GM06990 (cell line): ENCODE data around the gene PKHD1.

Experiments
- DNase-seq: peaks from one replicate; pipeline ENCODE4 v3.0.0-alpha.2; 2011; ENCODE audit not compliant: insufficient read length; ENCODE audit errors: extremely low read depth
- H3K27me3 ChIP-seq: replicated peaks from 2 replicates; pipeline ENCODE4 v1.6.0; 2011; ENCODE audit warnings: low read length; ENCODE audit not compliant: control insufficient read depth, insufficient read depth
- H3K36me3 ChIP-seq: 2 replicates; pipeline ENCODE4 v1.5.1; 2011; ENCODE audit warnings: low read length; ENCODE audit not compliant: control insufficient read depth, insufficient read depth
- H3K4me3 ChIP-seq: replicated peaks from 2 replicates; pipeline ENCODE4 v1.5.1; 2011; ENCODE audit warnings: low read depth, mild to moderate bottlenecking, control low read depth, low read length
- TF ChIP-seq, protein P1 (sequence below): IDR thresholded peaks from 2 replicates; pipeline ENCODE4 v1.5.1; 2011; ENCODE audit warnings: low read length, control low read depth, mild to moderate bottlenecking, inconsistent platforms; ENCODE audit not compliant: insufficient read depth, poor library complexity, severe bottlenecking

Gene PKHD1

DNA sequence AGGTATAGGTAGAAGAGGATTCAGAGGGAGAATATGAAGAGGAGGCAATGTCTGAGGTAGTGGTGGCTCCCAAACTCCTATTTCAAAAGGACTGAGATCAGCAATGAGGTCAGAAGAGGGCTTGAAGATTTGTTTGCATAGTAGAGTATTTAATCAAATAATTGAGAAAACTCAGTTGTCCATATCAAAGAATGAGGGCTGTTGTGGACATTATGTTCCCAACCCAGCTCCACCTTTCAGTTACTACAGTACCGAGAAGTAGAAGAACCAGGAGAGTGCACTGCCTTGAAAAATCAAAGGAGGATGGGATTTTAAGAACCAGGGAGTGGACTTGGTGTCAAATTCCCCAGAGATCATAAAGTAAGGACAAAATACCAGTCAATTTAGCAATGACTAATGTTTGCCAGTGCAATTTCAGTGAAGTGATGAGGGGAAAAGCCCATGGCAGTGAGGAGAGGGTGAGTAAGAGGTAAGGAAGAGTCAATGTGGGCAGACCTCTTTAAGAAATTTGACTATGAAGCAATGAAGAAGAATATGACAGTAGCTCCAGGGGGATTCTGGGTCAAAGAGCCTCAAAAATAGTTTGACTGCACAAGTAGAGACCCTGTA lies 382.4 kb downstream of the PKHD1 start:
- TF ChIP-seq, protein P1, sequence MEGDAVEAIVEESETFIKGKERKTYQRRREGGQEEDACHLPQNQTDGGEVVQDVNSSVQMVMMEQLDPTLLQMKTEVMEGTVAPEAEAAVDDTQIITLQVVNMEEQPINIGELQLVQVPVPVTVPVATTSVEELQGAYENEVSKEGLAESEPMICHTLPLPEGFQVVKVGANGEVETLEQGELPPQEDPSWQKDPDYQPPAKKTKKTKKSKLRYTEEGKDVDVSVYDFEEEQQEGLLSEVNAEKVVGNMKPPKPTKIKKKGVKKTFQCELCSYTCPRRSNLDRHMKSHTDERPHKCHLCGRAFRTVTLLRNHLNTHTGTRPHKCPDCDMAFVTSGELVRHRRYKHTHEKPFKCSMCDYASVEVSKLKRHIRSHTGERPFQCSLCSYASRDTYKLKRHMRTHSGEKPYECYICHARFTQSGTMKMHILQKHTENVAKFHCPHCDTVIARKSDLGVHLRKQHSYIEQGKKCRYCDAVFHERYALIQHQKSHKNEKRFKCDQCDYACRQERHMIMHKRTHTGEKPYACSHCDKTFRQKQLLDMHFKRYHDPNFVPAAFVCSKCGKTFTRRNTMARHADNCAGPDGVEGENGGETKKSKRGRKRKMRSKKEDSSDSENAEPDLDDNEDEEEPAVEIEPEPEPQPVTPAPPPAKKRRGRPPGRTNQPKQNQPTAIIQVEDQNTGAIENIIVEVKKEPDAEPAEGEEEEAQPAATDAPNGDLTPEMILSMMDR = no peak

DNA sequence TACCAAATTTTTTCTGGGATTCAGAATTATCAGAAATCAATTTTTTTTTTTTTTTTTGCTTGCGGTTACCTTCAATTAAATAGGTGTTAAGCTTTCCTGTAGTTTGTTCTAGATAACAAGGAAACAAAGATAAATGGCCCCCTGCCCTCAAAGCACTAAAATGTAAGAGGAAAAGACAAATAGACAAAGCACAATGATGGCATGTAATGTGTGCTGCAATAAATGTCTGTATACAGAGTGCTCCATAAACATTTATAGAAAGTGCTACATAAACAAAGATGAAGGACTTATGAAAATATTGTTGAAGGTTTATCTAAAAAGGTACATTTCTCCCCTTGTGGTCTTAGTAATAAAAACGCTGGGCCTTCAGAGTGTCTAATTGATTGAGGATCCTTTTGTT lies 384.6 kb downstream of the PKHD1 start:
- Histone ChIP-seq H3K4me3 (no peak overlapping the region), H3K36me3 (no peaks in the 10 kb centered on the region), H3K27me3 (no peaks in the 10 kb centered on the region)
- DNase-seq = no peak
- TF ChIP-seq, protein P1 = no peak

More for the DNA sequence above, 382.4 kb downstream of the PKHD1 start:
- H3K27me3 ChIP-seq = no peaks in the 10 kb centered on the region
- no peak overlapping the region for H3K4me3 ChIP-seq
- no peak for DNase-seq
- H3K36me3 ChIP-seq = no peaks in the 10 kb centered on the region

DNA sequence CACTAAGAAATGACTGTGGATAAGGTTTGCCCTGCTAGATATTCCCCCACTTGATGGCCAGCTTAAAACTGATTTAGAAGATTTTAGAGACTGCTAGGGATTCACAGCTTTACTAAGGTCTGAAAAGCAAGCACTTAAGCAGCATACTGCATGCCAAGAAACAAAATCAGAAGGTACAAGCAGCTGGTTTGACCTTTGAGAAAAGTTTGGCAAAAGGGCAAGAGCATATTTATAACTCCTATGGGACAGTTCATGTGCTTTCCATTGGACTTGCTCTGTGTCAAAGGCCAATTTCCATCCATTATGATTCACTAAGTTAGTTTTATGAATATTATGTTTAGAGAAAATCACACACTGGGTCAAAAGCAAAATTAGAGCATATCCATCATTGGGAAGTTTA lies 402.8 kb downstream of the PKHD1 start:
- TF ChIP-seq, protein P1 = no peak
- DNase-seq = no peak
- Histone ChIP-seq H3K4me3 (no peak overlapping the region), H3K36me3 (no peaks in the 10 kb centered on the region), H3K27me3 (no peaks in the 10 kb centered on the region)

DNA sequence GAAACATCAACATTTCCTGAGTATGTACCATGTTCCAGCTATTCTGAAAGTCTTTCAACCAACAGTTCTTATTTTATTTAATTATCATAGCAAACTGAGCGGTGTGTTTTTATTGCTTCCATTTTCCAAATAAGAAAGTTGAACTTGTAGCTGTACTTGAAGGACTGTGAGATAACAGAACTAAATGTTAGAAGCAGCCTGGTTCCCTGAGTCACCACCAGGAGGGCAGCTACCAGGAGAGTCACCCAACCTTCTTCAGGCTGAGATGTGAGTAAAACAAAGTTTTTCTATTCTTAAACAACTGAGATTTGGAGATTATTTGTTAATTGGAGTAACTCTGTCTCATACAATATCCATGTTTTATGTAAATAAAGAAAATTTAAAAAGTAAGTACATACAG lies 403.4 kb downstream of the PKHD1 start:
- DNase-seq = no peak
- TF ChIP-seq, protein P1 = peak; percentile 7
- H3K27me3 ChIP-seq = no peaks in the 10 kb centered on the region
- no peaks in the 10 kb centered on the region for H3K36me3 ChIP-seq
- H3K4me3 ChIP-seq = no peak overlapping the region

DNA sequence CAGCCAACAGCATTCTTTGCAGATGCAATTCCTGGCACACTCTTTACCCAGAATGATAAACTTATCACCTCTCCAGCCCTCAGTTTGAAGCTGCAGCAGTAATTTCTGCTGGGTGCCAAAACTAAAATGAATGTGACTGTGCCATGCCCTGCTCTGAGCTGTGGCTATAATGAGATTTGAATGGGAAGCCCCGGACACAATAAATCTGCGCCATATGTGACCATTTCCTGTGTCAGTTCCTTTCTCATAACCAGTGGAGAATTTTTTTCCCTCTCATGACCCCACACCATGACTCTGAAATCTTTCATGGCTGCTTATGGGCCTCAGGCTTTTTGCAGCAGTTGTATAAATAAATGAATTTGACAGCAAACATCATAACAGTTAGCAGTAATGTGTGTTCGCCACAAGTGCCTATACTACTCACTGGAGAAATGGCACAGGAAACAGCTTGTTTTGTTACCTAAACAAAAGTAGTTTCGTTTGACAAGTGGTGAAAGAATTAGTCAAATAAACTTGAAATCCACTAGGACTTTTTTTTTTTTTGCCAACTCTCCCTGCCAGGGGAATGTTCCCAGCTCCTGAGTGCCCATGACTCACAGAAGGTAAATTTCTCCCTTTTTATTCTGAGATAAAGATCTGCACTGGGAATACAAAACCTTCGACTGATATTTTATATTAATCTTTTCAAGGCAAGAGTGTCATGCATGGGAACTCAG lies 408.4 kb downstream of the PKHD1 start:
- Histone ChIP-seq H3K27me3 (no peaks in the 10 kb centered on the region), H3K4me3 (no peak overlapping the region), H3K36me3 (no peaks in the 10 kb centered on the region)
- TF ChIP-seq, protein P1 = no peak
- peak; percentile 18 for DNase-seq
